Testis (tissue), 3 donors: ENCODE measurements around the gene SLC16A13. TPM values are rescaled to one million over a fixed set of nuclear protein-coding genes. Genes with fewer than 3 reads are reported as not detected.

Experiments
- DNase-seq: peaks from one replicate; pipeline ENCODE4 v3.0.0-alpha.2; 2019
- H3K27ac ChIP-seq, 2 donors: fragments of 200-600 bp; sonication (generic); one replicate each; pipeline ENCODE4 v1.5.1; 2019
- H3K27me3 ChIP-seq: fragments of 200-600 bp; sonication (generic); one replicate; pipeline ENCODE4 v1.5.1; 2019
- H3K36me3 ChIP-seq: fragments of 200-600 bp; sonication (generic); one replicate; pipeline ENCODE4 v1.5.1; 2017; ENCODE audit warnings: low read depth; ENCODE audit errors: missing control alignments
- H3K4me1 ChIP-seq: fragments of 200-600 bp; sonication (generic); one replicate; pipeline ENCODE4 v1.5.1; 2019
- H3K4me3 ChIP-seq, 2 donors: fragments of 200-600 bp; sonication (generic); one replicate each; pipeline ENCODE4 v1.5.1; 2017 to 2019
- H3K9me3 ChIP-seq: fragments of 200-600 bp; sonication (generic); one replicate; pipeline ENCODE4 v1.5.1; 2017
- POLR2A ChIP-seq: fragments of 450-650 bp; IDR thresholded peaks from one replicate; pipeline ENCODE4 v1.6.1; 2017; ENCODE audit warnings: antibody characterized with exemption, mild to moderate bottlenecking, moderate library complexity
- WGBS, 2 donors: methylation state at CpG; one replicate each; pipeline ENCODE4 v1.1.5; 2018; 5-methylcytosine and 5-hydroxymethylcytosine counted together
- intact Hi-C: fragments of 100-400 bp; cut with DNase I; formaldehyde crosslinking; loops from one replicate; pipeline ENCODE4 v1.15.1; 2023; ENCODE audit warnings: low total_unique reads
- polyA plus RNA-seq: library from polyadenylated mRNA; stranded (reverse); fragments of 350-450 nt; fragmentation: Illumina TruSeq; extraction: RNeasy Lipid Tissue Mini Kit (QIAGEN cat#74804); gene quantifications from one replicate; pipeline ENCODE4 v1.2.3, GENCODE V29; 2014; ENCODE audit warnings: low read depth, low replicate concordance; ENCODE audit not compliant: insufficient read depth
- total RNA-seq, 2 donors: library from RNA; depleted of rRNA; stranded (reverse); fragments of >200 nt; gene quantifications; one replicate each; pipeline ENCODE4 v1.2.3, GENCODE V29; 2016
- TF ChIP-seq, protein P1 (sequence below), 3 experiments: fragments of 450-650 bp in 2 of 3; fragments of 200-600 bp in 1 of 3; sonication (generic) in 1 of 3; IDR thresholded peaks; one replicate each; pipeline ENCODE4 v1.5.1; 2016 to 2019; ENCODE audit warnings: antibody characterized with exemption in 3 of 3, mild to moderate bottlenecking in 2 of 3, moderate library complexity in 1 of 3

SLC16A13 gene
- total and polyA plus RNA-seq, 3 donors from 2014 or later = 1.9 to 2.2 (median 2.0) TPM

DNA sequence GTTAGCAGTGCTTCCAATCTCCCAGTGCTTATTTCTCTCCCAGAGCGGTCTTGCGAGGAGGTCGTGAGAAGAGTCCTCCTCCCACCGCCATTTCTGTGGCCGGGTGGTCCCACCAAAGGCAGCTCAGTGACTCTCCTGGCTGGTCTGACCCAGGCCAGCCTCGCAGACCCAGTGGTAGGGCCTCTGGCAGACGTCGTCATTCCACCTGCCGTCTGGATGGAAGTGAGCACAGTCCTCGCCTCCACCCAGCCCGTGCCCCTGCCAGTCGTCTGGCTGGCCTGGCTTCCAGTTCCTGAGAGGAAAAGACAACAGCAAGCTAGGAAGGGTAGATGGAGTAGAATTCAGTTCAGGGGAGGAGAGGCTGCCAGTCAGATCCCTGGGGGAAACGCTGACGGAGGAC is 39.1 kb downstream of the SLC16A13 start:
- 87% methylated on average over 13 to 14 of the region's 14 CpGs for WGBS, 2 donors
- Histone ChIP-seq H3K27ac (no peak overlapping the region), H3K9me3 (no peaks in the 10 kb centered on the region), H3K27me3 (no peaks in the 10 kb centered on the region), H3K36me3 (no peaks in the 10 kb centered on the region), H3K4me1 (no peaks in the 10 kb centered on the region), H3K4me3 (no peak overlapping the region)
- no peak for DNase-seq
- no peak for TF ChIP-seq POLR2A
- intact Hi-C loops = no loop called here

DNA sequence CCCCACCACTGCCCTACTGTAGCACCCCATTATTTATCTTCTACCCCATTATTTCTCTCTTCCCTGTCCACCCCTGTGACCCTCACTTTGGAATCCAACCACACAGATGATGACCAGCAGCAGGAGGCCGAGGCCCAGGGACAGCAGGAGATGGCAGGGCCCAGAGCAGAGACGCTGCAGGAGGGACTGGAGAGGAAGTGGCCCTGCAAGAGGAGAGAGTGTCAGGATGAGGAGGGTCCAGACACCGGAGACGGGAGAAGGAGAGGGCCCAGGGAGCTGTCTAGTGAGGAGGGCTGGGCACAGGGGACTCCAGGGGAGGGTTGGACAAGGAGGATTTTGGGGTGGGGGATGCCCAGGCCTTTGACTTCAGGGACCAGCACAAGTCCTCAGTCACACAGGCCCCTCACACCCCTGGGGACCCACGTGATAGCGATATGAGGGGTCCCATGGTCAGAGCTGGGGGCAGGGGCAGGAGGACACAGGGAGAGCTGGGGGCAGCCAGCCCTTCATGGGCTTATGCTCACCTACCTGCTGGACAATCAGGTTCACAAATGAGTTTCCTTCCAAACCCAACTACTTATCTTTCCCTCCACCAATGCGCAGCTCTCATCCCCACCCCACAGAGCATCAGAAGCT is 42.2 kb downstream of the SLC16A13 start:
- H3K4me3 ChIP-seq = no peak overlapping the region

DNA sequence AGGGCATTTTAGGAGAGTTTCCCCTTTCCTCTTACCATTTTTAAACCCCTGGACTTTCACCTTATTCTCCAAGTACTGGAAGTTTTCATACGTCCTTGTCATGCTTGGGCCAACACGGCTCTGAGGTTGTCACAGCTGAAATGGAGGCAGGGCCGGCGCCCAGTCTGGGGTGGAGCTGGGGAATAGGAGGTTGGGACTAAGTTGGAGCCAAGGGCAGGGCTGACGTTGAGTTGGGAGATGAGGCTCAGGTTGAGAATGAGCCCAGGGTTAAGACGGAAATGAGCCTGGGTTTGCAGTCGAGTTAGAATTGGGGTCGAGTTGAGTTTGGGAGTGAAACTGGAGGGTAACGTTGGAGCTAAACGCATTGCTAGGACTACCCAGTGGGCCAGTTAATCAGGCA is 42.9 kb downstream of the SLC16A13 start:
- no peaks in the 10 kb centered on the region for H3K4me1 ChIP-seq
- no peak for DNase-seq
- H3K4me3 ChIP-seq = no peak overlapping the region
- no peaks in the 10 kb centered on the region for H3K9me3 ChIP-seq
- H3K27ac ChIP-seq = no peak overlapping the region
- no peaks in the 10 kb centered on the region for H3K27me3 ChIP-seq
- 87 to 95% methylated on average over 10 of the region's 10 CpGs for WGBS, 2 donors
- intact Hi-C loops = no loop called here
- H3K36me3 ChIP-seq = no peaks in the 10 kb centered on the region
- TF ChIP-seq, protein P1, sequence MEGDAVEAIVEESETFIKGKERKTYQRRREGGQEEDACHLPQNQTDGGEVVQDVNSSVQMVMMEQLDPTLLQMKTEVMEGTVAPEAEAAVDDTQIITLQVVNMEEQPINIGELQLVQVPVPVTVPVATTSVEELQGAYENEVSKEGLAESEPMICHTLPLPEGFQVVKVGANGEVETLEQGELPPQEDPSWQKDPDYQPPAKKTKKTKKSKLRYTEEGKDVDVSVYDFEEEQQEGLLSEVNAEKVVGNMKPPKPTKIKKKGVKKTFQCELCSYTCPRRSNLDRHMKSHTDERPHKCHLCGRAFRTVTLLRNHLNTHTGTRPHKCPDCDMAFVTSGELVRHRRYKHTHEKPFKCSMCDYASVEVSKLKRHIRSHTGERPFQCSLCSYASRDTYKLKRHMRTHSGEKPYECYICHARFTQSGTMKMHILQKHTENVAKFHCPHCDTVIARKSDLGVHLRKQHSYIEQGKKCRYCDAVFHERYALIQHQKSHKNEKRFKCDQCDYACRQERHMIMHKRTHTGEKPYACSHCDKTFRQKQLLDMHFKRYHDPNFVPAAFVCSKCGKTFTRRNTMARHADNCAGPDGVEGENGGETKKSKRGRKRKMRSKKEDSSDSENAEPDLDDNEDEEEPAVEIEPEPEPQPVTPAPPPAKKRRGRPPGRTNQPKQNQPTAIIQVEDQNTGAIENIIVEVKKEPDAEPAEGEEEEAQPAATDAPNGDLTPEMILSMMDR (IDR thresholded peaks at IDR 0.05) = no peak
- no peak for TF ChIP-seq POLR2A

More for the DNA sequence above, 42.2 kb downstream of the SLC16A13 start:
- Histone ChIP-seq H3K27ac (no peak overlapping the region), H3K9me3 (no peaks in the 10 kb centered on the region), H3K27me3 (no peaks in the 10 kb centered on the region), H3K4me1 (no peaks in the 10 kb centered on the region), H3K36me3 (no peaks in the 10 kb centered on the region)
- TF ChIP-seq, protein P1 (IDR thresholded peaks at IDR 0.05) = no peak
- TF ChIP-seq POLR2A = no peak
- 89% methylated on average over 7 of the region's 7 CpGs for WGBS, 2 donors
- no peak for DNase-seq
- intact Hi-C loops = no loop called here

DNA sequence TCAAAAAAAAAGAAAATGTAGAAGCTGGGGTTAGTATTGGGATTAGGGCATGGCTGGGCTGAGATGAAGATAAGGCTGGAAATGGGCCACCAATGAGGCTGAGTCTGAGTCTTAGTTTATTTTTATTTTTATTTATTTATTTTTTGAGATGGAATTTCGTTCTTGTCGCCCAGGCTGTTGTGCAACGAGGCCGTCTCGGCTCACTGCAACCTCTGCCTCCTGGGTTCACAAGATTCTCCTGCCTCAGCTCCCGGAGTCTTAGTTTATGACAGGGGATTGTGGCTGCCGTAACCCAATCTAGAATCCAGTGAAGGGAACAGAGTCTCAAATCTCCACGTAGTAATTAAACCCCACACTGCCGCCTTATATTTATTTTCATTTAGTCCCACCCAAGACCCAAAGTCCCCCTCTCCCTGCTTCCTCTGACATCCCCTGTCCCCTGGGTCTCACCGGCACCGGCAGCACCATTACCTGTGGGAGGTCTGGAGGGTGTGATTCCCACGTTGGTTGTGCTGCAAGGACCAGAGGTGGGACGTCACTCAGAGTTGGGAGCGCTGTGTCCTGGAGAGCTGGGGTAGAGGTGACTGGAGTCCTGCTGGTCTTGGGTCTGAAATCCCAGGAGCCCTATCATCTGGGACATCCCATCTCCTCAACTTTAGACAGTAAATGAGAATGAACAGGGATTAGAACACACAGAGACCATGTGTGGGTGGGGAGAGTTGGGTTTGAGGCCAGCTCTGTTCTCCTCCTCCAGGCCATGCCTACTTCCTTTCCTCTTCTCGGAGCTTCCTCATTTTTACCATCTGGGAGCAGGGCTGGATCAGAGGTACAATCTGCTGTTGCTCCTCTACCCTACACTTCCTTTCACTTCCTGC is 44.0 kb downstream of the SLC16A13 start, which contains the start of gene CLEC10A:
TSS of gene CLEC10A (minus strand) at position 671 of the 875 bp plus-strand sequence. CDS start 1,439 bp downstream, outside the sequence.
- Histone ChIP-seq H3K9me3 (no peaks in the 10 kb centered on the region), H3K27ac (peak within 1 kb of the TSS in 1 of 2 donors; percentile 48), H3K36me3 (no peaks in the 10 kb centered on the region), H3K4me3 (no peak within 1 kb of the TSS), H3K27me3 (no peaks in the 10 kb centered on the region), H3K4me1 (no peaks in the 10 kb centered on the region)
- WGBS, 2 donors = 66 to 70% methylated on average over 15 of the region's 15 CpGs
- peak; percentile 47 for DNase-seq
- intact Hi-C loops = no loop called here
- TF ChIP-seq POLR2A = no peak
- TF ChIP-seq, protein P1 (IDR thresholded peaks at IDR 0.05) = no peak

DNA sequence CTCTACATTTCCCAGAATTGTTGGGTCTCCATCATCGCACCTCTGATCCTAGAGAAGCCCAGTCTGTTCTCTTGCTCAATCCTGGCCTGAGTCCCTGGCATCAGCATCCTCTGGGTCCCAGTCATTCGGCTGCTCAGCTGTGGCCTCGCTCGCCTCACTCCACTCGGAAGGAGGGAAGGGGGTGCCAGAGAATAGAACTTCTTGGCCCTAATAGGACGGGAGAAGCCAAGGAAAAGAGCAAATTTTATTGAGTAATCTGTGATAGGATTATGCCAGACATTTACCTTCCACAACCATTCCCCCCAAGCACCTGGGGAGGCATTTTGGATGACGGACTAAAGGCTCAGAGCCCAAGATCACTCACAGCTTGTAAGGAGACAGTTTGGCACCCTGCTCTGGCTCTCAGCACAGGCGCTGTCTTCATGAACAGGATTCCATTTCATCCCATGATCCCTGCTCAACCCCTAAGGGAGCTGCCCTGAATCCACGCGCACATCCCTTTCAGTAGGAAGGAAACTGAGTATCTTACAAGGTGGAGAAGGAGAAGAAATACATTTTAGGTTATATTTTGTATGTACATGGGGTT is 44.7 kb downstream of the SLC16A13 start:
- intact Hi-C loops = no loop called here
- no peak overlapping the region for H3K4me3 ChIP-seq

More for the DNA sequence above, 44.7 kb downstream of the SLC16A13 start:
- H3K36me3 ChIP-seq = no peaks in the 10 kb centered on the region
- H3K27ac ChIP-seq = peak overlapping the region in 1 of 2 donors; percentile 48
- H3K9me3 ChIP-seq = no peaks in the 10 kb centered on the region
- TF ChIP-seq, protein P1 (IDR thresholded peaks at IDR 0.05) = no peak
- no peak for TF ChIP-seq POLR2A
- DNase-seq = peak; percentile 77
- no peaks in the 10 kb centered on the region for H3K4me1 ChIP-seq
- 52 to 65% methylated on average over 10 of the region's 10 CpGs for WGBS, 2 donors
- no peaks in the 10 kb centered on the region for H3K27me3 ChIP-seq
